ENCODE measurements around the gene PGA5.

Gene PGA5

GRCh38 chr11:61290905-61291690 is 50.1 kb downstream of the PGA5 start:
- DNase-seq (ENCODE audit: extremely low spot score, insufficient read length, low read depth) (no peak), FAIRE-seq (no peak)

GRCh38 chr11:61292356-61292755 is 51.4 kb downstream of the PGA5 start:
- FAIRE-seq (no peak), DNase-seq (ENCODE audit: extremely low spot score, insufficient read length, low read depth) (no peak)

- DNase-seq (ENCODE audit: extremely low spot score, insufficient read length, low read depth) (peak; percentile 33), FAIRE-seq (no peak)
These were observed 53.1 kb downstream of the PGA5 start for GRCh38 chr11:61293867-61294716.

GRCh38 chr11:61294717-61295595 is 54.0 kb downstream of the PGA5 start, which contains the start of gene VWCE:
TSS of gene VWCE (minus strand) at chr11:61295316. CDS start at chr11:61295037, 279 bp downstream.
- FAIRE-seq: peak; percentile 72
- DNase-seq (ENCODE audit: extremely low spot score, insufficient read length, low read depth): peak; percentile 80

- FAIRE-seq: no peak
- no peak for DNase-seq (ENCODE audit: extremely low spot score, insufficient read length, low read depth)
These were observed 54.6 kb downstream of the PGA5 start for GRCh38 chr11:61295596-61295926.

GRCh38 chr11:61297341-61297740 is 56.4 kb downstream of the PGA5 start:
- DNase-seq (ENCODE audit: extremely low spot score, insufficient read length, low read depth): no peak
- FAIRE-seq: no peak

GRCh38 chr11:61297746-61298145 is 56.8 kb downstream of the PGA5 start:
- DNase-seq (ENCODE audit: extremely low spot score, insufficient read length, low read depth) (no peak), FAIRE-seq (no peak)

- no peak for FAIRE-seq
These were observed 57.8 kb downstream of the PGA5 start for GRCh38 chr11:61298663-61299244.

More at GRCh38 chr11:61298663-61299244, 57.8 kb downstream of the PGA5 start:
- no peak for DNase-seq (ENCODE audit: extremely low spot score, insufficient read length, low read depth)

Data from GM18507 (cell line).